KG1 (cell line): Measurements from ENCODE around the gene HCN4.

Experiments
- DNase-seq: peaks from one replicate; lab custom pipeline; 2025; lab: John Stamatoyannopoulos, UW

The HCN4 gene

DNA sequence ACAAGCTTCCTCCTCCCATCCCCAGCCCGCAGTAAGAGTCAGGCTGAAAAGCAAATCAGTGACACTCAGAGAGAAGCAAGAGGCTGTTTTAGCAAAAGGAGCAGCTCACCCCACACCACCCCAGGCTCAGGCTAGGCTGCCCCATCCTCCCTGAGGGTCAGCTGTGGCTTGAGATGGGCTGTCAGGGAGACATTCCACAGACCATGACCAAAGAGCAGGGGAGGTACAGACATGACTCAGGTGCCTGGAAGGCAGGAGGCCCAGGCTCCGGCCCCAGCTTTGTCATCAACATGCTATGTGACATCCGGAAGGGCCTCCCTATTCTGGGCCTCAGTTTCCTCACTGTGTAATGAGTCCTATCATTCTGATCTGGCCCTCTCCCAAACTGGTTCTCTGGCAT is 24.7 kb downstream of the HCN4 start:
- no peak for DNase-seq

DNA sequence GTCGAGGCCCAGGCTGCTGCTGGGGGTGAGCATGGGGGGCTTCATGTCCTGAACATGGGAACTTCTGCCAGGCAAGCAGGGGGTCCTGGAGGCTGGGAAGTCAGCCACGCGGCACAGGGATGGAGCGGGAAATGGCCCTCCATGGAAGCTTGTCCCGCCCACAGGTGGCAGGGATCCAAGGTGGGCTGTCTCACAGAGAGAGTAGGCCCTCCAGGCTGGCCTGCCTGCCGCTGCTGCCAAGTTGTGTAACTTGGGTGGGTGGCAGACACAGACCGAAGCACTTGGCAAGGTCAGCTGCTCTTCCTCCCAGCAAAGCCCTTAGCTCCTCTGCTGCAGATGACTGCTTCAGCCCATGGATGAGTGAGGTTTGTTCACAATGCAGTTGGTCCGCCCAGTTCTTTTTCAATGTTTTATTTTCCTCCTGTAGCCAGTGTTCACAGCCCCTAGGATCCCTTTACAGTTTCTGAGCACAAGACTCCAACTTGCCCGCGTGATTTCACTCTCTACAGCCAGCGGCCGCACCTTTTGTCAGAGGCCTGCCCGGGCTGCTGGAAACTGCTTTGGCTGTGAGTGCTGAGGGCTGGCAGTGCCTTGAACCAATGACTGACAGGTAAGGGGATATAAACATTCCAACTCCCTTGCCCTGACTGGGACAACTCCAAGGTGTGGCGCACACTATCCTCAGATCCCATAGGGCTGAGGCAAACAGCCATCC is 26.7 kb downstream of the HCN4 start:
- DNase-seq, result no peak

DNA sequence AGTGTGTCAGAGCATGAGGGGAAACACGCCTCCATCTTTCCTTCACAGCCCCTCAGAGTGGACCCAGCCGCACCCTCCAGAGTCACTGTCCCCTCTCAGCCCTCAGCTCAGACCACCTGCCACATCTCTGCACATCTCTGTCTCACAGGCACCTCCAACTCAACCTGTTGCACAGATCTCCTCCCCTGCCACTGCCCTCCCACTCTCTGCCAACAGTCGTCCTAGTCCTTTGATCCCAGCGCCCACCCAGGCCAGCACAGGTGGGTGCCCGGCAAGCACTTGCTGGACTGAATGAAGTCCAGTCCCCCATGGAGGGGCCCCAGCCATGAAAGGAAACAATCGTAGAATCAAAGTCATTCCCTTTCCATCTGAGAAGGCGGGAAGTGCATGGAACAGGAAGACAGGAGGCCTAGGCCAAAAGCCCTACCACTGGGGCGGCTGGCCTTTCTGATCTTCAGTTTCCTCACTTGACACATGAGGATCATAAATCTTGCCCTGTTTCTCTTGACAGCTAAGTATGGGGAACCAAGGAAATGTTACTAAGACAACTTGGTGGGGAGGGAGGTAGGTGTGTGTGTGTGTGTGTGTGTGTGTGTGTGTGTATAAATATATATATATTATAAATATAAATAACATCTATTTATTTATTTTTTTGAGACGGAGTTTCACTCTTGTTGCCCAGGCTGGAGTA is 28.1 kb downstream of the HCN4 start:
- no peak for DNase-seq

DNA sequence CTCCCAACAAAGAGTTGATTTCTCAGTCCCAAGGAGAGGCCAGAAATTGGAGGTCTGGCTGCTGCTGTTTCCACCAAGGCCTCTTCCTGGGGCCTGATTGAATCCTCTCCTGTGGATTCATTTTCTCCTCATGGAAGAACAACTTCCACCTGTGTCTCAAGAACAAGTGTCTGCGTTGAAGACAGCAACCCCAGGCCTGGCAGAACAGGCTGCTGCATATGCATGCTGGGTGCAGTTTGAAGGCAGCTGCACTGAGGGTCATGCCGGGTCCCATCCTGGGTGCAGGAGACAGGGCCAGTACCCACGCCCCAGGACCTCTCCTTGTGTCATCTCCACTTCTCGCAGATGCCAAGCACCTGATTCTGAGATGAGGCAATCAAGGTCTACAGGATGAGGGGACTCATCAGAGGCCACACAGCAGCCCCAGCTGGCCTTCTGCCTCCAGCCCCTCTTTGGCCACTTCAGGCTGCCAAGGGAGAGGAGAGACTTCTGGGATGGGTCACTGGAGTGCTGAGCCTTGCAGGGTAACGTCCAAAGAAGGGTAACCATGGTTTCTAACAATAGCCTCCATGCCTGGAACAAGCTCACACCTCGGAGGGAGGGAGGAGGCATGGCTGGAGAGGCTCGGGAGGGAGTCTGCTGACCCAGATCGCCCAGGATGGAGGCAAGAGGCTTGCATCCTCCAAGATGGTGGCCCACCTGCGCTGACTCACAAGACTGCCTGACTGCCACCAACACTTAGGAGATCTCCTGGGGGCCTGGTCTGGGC is 30.0 kb downstream of the HCN4 start:
- no peak for DNase-seq

DNA sequence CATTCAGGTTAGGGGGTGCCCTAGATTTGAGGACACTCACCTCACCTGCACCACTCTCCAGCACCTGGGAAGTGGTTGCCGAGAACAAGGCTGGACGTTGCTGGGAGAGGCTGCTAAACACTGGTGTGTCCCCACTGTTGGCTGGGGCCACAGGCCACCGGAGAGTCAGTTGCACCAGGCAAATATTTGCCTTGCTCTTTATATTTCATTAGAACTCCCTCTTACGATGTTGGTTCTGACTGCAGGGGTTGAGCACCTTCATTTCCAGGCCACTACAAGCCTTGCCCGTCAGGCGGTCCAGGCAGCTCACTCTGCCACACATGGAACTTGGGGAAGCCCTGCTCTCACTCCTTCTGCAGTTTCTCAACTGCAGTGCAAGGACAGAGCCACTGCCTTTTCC is 30.7 kb downstream of the HCN4 start:
- DNase-seq, result no peak

DNA sequence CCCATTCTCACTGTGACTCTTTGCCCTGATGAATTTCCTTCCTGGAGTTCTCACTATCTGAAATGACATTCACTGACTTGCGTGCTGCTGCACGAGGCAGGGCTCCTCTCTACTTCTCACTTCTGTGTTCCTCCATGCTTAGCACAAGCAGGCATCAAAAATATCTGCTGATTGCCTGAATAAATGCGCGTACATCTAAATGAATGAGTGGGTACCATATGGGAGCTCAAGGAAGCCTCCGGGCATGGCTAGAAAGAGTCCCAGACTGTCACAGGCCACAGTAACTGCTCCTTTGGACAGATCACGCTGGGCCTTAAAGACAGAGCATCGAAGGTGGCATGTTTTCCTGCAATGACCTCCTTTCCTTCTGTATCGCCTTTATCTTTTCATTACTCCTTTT is 31.6 kb downstream of the HCN4 start:
- no peak for DNase-seq

DNA sequence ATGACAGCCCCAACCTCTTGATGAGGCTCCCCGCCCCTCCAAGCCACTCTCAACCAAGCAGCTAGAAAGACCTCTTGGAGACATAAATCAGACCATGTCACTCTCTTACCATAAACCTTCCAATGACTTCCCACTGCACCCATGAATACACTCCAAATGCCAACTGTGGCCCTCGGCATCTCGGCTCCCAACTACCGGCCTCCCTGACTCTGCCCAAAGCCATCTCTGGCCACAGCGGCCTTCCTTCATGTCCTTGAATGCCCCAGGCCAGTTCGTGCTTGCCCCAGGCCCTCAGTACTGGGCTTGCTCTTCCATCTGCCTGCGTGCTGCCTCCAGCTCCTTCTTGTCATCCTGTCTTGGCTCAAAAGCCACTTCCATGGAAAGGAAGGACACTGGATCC is 32.0 kb downstream of the HCN4 start:
- no peak for DNase-seq

DNA sequence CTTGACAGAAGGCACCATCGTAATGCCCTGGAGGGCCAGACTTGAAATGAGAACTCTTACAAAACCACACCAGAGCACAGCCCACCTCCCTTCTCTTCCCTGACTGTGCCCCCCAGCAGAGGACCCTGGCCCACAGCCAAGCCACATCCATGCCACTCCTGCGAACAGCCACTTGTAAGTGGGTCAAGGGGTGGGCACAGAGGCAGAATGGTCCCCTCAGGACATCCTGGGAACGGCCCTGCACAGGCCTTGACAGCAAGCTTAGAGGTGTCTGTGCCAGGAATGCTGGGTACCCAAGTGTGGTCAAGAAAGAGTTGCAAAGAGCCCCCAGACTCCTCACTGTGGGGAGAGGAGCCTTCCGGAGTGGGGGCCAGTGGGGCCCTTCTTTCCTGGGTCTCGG is 33.3 kb downstream of the HCN4 start:
- no peak for DNase-seq

DNA sequence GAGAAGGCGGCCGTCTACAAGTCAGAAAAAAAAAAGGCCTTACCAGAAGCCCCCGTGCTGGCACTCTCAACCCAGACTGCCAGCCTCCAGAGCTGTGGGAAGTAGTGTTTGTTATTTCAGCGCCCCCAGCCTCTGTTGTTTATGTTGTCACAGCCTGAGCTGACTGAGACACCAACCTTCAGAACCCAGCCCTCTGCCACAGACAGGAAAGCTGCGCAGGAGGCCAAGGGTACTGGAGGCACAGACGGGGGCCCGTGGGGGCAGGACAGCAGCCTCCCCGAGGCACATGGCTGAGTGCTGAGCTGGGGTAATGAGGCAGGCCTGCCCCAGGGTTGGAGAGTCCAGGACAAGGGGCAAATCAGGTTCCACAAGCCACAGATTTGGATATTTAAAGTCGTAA is 33.7 kb downstream of the HCN4 start:
- no peak for DNase-seq

DNA sequence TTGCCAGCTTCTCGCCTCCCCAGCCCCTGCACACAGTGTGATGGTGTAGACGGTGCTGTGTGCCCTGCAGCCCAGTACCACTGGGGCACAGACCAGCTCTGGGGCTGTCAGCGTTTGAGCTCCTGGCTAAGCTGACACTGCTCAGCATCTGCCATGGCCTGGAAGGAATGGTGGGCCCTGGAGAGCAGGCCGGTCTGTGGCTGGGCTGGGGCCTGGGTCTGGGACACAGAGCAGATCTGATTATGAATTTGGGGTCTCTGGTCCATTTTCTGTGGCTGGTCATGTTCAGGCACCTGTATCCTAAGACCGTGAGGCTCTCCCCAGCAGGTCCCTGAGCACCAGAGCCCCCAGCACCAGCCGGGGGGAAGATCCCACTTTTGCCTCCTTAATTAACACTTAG is 34.7 kb downstream of the HCN4 start:
- no peak for DNase-seq

DNA sequence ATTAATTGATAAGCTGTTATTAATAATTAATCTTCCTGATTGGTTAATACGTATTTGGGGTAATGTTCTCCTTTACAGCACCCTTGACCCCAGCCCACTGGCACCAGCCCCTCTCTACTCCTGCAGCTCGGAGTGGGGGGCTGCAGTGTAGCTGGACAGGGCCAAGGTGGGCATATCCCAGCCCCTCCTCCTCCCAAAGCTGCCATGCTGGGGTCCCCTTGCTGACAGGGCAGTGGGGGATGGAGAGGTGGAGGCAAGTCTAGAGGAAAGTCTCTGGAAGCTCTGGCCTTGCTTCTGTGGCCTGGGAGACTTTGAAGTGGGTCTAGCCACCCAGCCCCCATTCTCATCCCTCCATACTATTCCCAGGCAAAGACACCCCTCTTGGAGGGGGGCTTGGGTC is 35.8 kb downstream of the HCN4 start:
- no peak for DNase-seq

DNA sequence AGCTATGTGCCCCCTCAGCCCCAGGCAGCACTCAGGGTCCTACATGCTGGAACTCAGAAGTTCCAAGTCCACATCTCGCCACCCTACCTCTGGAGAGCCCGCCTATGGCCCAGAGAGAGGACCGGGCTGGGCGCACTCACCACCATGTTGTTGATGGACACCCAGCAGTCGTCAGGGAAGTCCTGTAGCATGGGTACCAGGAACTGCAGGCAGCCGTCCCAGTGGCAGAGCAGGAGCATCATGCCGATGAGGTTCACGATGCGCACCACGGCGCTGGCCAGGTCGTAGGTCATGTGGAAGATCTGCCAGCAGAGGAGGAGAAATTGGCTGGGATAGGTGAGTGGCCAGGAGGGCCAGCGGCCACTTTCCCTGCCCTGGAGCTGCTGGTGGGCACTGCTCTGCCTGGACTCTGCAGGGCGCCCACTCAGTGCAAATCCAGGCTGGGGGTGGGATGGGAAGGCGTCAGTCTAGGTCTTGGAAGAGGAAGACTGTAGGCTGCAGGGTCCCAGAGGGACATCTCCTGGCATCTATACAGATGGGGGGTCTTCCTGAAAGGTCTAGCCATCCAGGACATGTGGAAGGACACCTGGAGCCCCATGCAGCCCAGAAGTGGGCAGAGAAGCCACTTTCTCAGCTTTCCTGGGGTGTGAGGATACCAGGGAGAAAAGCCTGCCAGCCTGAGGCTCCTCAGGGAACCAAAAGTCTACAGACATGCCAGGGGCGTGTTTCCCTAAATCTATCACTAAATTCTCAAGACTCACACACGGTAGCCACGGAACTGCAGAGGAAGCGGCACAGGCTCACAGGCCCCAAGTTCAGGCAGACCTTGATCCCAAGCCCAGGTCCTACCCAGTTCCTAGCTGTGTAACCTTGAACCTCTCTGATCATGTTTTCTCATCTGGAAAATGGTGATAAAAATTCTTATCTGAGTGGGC is 36.5 kb downstream of the HCN4 start:
- DNase-seq, result no peak

DNA sequence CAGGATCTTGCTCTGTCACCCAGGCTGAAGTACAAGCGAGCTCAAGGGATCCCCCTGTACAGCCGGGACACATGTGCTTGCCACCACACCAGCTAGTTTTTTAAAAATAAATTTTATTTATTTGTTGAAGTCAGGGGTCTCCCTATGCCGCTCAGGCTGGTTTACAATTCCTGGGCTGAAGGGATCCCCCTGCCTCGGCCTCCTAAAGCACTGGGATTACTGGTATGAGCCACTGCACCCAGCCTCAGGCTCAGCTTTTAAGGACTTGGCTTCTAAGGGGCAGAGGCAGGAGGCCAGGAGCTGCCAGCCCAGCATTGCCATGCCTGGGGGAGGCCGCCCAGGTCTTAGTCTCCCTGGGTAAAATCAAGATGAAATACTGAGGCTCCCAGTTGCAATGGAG is 37.3 kb downstream of the HCN4 start:
- DNase-seq, result no peak

DNA sequence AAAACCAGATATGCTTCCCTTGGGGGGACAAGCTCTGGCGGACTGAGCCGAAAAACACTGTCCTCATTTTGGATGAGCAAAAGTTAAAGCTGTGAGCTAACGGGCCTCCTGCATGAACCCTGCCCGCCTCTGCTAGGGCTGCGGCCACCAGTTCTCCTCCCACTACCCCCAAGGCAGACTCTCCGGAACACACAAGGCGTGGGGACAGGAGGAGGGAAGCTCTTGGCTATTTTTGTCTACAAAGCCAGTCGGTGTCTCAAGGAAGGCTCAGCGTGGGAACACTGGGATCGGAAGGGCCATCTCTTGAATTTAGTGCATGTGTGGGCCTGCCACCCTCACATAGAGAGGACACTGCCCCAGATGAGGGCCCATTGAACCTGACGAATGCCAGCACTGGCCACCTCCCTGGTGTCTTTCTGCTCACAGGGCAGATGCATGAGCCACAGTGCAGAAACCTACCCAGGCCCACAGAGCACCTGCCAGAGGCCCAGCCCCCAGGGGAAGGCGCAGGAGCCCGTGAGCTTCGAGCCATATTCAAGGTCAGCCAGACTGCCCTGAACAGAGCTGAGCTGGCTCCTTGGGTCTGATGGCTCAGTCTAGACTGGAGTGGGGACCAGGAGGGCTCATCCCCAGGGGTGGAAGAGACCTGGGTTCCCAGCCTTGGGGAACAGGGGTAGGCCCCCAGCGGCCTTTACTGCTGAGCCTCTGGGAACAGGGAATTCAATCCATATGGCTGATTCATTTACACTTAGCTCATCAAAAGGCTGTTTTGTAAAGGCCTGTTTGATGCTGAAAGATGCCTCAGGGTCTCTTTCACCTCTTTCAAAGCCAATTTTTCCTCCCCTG is 38.3 kb downstream of the HCN4 start:
- DNase-seq, result no peak

DNA sequence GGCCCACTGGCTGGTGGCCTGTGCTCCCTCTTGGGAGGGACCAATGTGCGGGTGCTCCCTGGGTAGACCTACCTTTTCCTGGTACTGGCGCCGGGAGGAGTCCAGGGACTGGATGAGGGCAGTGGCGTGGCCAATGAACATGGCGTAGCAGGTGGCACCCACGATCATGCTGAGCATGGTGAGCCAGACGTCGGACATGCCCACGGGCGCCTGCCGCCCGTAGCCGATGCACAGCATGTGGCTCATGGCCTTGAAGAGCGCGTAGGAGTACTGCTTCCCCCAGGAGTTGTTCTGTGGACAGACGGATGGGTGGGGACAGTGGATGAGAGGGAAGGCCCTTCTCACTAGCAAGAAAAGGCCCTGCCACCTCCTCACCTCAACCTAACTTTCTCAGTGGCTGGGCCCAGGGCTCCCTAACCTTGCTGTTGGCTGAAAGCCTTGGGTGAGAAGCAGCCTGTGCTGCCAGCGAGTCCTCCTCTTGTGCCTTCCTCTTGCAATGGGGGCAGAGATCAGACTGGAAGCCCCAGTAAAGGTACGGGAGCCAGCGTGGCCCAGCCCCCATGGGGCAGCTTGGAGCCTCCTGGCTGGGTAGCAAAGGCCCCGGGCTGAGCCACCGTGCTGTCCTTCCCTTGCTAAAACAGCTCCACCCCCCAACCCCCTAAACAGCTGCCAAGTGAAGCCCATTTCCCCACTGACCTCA is 39.1 kb downstream of the HCN4 start:
- no peak for DNase-seq

DNA sequence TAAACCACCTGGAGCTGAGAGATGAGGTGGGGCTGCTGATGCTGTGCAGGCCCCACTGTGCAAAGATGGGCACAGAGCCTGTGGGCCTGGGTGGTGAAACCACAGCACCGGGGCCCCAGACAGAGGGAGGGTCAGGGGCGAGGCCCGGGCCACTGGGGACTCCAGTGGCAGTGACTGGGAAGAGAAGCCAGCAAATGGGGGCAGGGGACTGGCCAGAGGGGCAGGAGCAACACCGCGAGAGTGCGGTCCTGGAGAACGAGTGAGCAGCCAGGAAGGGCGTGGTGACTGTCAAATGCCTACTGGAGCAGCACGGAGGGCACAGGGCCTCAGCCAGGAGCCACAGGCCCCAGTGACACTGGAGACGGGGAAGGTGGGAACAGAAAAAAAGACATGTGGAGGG is 39.8 kb downstream of the HCN4 start:
- DNase-seq, result no peak

DNA sequence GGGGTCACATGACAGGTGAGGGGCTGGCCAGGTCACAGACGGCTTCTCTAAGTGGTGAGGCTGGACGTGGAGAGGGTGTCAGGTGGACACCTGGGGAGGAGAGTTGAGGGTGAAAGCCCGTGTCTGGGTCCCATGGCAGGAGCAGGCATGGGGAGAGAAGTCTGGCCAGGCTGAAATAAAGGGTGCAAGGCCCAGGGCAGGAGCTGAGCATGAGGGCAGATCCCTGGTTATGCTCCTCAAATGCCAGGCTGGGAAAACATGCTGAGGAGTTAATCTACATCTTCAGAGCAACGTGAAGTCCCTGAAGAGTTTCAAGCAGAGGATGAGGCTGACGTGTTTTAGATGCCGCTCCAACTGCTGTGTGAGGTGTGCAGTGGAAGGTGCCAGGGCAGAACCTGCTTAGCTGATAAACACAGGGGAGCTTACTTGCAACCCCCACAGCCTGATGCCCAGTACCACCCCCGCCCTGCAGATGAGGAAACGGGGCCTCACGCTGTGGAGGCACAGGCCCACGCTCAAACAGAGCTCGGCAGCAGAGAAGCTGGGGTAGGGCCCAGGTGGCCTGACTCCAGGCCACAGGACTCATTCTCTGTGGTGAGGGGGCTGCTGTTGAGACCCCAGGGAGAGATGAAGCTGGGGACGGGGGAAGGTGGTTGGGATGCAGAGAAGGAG is 40.5 kb downstream of the HCN4 start:
- DNase-seq, result no peak

DNA sequence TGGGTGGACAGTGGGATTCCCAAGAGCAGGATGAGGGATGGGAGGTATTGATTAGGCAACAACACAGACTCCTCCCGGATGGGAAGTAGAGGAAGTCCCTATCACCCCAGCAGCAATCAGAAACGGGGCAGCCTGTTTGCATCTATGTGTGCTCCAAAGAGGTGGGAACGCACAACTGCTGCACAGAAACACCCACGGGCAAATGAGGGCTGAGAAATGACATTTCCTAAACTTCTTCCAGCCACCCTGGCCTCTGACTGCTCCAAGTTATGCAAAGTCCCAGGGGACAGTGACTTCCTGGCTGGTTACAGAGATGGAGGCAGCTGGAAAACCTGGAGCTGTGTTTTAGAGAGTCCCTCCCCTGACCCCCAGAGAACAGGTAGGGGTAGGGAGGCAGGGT is 42.6 kb downstream of the HCN4 start:
- DNase-seq, result no peak

DNA sequence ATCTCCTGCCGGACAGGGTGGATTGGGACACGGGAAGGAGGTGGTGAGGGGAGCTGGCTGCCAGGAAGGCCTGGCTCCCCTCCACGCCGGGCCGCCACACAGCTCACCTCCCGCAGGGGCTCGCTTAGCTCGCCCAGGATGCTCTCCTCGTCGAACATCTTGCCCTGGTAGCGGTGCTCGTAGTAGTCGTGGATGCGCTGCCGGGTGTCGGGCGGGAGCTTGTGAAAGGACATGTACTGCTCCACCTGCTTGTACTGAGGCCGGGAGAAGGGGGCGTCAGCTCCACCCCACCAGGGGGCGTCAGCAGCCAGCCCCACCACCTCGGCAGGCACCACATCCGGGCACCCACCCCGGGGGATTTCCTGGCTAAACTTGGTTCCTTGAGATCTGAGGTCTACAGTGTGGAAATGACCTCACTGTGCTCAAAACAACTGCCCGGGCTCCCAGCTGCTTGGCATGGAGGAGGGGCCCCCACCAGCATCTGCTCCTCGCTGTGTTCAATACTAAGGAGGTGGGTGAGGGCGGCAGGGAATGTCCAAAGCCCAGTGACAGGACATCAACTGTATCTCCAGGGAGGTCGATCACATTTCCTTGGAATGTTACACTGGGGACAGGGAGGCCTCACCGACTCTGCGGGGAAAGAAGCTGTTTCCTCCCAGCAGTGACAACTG is 43.4 kb downstream of the HCN4 start:
- DNase-seq, result no peak
